Activated gamma-delta T cell treated with Interleukin-2 at 50 U/mL for 16 hours (primary cell): ENCODE measurements around the gene SNRNP200.

ENCODE experiments used
- DNase-seq: peaks from one replicate; pipeline ENCODE4 v3.0.0-alpha.2; 2020

Gene SNRNP200

GRCh38 chr2:96305091-96305978 is at the start of gene SNRNP200:
Gene SNRNP200 (minus strand): TSS chr2:96305546. CDS start chr2:96305437, 109 bp downstream.
- DNase-seq: peak; percentile 87

GRCh38 chr2:96354492-96354891 is 49.1 kb upstream of the SNRNP200 start:
- no peak for DNase-seq

GRCh38 chr2:96353606-96354101 is 48.3 kb upstream of the SNRNP200 start:
- DNase-seq: no peak

GRCh38 chr2:96353032-96353561 is 47.8 kb upstream of the SNRNP200 start:
- no peak for DNase-seq

GRCh38 chr2:96347395-96347794 is 42.0 kb upstream of the SNRNP200 start:
- no peak for DNase-seq

GRCh38 chr2:96345868-96346462 is 40.6 kb upstream of the SNRNP200 start:
- DNase-seq: no peak

GRCh38 chr2:96345438-96345837 is 40.1 kb upstream of the SNRNP200 start:
- DNase-seq: no peak

GRCh38 chr2:96344011-96344410 is 38.7 kb upstream of the SNRNP200 start:
- peak; percentile 37 for DNase-seq

GRCh38 chr2:96342085-96342484 is 36.7 kb upstream of the SNRNP200 start:
- DNase-seq: peak; percentile 32

GRCh38 chr2:96341641-96342040 is 36.3 kb upstream of the SNRNP200 start:
- no peak for DNase-seq

GRCh38 chr2:96340493-96341414 is 35.4 kb upstream of the SNRNP200 start:
- DNase-seq: no peak

- DNase-seq: no peak
These were observed 31.5 kb upstream of the SNRNP200 start for GRCh38 chr2:96336873-96337272.

GRCh38 chr2:96336104-96336775 is 30.9 kb upstream of the SNRNP200 start:
- no peak for DNase-seq

- DNase-seq: no peak
These were observed 28.4 kb upstream of the SNRNP200 start for GRCh38 chr2:96333708-96334107.

- no peak for DNase-seq
These were observed 25.1 kb upstream of the SNRNP200 start for GRCh38 chr2:96330407-96330806.

GRCh38 chr2:96329874-96330273 is 24.5 kb upstream of the SNRNP200 start:
- DNase-seq: no peak

- no peak for DNase-seq
These were observed 24.1 kb upstream of the SNRNP200 start for GRCh38 chr2:96329456-96329855.

GRCh38 chr2:96326990-96327820 is 21.9 kb upstream of the SNRNP200 start:
- no peak for DNase-seq

- no peak for DNase-seq
These were observed 21.2 kb upstream of the SNRNP200 start for GRCh38 chr2:96326564-96326963.

GRCh38 chr2:96325884-96326255 is 20.5 kb upstream of the SNRNP200 start:
- DNase-seq: peak; percentile 44
